Epidermal melanocyte (primary cell): ENCODE data around the gene ANXA6.

ENCODE experiments used
- DNase-seq: peaks from one replicate; pipeline ENCODE4 v3.0.0; 2011; ENCODE audit warnings: low spot score; ENCODE audit not compliant: insufficient read length

Gene ANXA6

DNA sequence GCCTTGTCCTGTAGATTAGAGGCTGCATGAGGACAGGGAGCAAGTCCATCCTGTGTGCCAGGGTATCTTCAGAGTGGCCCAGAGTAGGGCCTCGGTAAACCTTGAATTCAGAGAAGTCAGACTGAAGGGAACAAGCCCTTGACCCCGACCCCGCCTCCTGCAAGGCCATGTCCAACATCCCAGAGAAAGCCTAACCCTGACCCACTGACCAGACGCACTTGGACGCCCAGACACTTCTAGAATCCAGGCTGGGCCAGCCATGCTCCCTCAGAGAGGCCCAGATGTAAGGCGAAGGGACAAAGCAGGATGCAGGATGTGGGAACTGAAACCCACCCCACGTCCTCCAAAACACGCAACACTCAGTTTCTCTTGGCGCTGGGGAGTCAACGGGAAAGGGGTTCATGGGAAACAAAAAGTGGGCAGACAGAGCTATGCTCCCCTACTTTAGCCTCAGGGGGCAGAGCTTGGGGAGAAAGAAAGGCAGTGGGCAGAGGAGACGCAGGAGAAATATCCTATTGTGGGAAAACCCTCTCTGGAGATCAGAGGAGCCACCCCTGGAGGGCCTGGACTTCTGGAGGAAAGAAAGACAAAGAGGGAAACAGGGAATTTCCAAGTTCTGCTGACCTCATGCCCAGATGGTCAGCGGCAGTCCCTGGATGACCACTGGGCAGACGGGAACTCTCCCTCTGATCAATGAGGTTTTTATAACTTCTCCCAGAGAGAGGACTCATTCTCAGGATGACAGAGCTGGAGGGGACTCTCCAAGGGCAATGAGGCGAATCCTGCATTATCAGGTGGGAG is 89.7 kb downstream of the ANXA6 start:
- DNase-seq = no peak

DNA sequence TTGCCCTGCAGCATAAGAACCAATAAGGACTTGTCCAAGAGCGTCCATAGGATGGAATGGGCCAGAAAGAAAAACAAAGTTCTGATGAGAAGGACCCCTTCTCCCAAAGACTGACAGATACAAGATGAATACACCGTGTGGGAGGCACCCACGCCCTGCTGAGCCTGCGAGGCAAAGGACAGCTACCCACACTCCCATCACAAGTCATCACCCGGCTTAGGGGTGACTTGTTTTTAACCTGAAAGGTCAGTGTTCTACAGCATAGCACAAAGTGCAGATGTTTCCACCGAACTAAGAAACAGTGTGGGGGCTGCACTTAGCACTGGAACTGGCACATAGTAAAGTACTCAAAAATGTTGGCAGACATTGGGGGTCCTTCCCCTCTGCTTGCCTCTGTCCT is 90.7 kb downstream of the ANXA6 start:
- no peak for DNase-seq

DNA sequence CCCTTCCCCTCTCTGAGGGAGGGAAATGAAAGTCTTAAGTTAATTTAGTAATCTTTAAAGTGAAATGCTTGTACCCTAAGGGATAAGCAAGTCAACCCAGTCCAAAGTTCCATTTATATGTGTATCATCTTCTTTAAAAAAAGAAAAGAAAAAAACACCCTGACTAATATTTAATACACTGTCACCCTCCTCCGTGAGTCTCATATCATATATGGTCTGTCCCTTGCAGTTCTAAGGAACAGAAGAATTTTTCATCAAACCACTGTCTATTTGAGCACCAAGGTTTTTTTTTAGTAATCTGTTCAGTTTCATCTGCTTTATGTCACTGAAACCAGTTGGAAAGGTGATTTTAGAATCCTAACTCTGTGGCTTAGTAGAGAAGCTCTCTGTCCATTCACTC is 92.0 kb downstream of the ANXA6 start:
- no peak for DNase-seq

DNA sequence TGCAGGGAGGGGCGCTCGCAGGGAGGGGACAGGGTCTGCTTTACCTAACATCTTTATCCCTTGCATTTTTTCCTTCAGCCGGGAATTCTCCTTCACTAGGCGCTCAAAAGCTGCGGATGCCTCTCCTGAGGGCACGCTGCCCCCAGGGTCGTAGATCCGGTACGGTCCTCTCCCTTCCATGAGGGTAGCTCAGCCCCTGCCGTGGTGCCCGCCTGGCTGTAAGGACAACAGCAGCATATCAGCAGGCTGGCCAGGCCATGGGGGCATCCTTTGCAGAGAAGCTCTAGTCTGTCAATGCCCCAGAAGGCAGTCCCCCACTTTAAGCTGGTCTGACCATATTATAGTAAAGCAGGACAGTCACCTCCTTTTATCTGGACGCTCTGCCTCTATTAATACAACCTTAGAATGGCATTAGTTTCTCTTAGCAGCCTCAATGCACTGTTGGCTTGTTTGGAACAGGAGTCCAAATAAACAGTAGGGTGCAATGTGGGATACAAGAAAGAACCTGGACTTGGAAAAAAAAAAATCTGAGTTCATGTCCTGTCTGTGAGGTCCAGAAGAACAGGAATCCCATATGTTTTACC is 92.6 kb downstream of the ANXA6 start:
- no peak for DNase-seq

DNA sequence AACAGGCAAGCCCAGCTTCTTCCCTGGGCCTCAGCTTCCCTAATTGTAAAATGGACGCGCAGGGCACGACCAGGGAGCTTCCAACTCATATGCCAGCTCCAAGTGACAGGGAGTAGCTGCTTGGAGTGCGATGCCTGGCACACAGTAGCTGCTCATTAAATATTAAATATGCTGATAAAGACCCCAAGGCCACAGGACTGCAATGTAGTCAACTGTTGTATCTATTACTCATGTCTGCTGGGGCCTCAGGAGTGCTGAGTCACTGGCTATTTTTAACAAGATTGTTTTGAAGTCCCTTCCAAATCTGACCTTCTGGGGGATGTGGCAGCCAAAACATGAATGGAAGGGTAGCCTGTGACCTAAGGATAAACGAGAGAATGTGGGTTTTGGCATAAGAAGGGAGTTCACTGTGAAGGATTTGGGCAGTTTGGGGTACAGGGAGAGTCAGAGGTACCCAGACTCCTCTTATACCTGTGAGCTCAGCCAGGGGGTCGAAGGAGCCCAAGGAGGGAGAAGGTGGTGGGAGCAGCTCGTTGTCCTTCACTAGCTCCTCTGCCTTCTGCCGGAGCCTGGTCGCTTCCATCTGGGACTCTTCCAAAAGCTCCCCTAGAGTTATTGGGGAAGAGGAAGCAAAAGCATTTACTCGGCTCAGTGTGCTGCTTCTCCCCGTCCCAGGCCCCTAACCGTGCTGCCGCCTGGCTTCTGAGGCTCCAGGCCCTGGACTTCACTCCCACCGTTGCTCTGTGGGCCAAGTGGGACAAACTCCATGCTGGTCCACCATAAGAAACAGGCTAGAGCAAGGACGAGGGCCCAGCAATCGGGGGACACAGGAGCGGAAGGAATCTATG is 94.2 kb downstream of the ANXA6 start:
- no peak for DNase-seq

DNA sequence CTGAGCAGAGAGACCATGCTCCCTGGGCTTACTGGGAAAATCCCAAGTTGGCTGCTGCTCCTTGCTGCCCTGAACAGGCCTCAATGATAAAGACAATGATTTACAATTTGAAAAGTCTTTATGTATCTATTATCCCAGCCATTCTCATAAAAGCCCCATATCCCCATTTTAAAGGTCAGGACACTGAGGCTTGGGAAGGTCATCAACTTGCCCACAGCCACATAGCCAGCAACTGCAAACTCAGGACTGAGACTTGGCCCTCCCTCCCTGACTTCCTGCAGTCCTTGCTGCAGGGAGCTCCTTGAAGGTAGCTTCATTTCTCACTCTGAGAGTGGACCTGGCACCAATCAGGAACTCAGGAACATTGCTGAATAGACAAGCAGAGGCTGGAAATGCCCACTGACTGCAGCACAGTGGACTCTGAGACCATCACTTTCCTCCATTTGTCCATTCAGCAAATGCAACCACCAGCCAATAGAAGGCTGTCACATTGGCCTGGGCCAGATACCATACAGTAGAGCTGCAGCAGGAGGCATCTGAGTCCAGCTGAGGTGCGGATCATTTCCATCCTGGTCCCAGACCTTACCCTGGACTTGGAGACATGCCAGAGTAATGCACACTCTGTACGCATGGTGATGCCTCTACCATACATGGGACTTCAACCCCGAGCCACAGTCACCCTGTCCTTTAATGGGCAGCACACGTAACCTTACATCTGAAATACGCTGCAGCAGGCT is 95.0 kb downstream of the ANXA6 start:
- DNase-seq = no peak

DNA sequence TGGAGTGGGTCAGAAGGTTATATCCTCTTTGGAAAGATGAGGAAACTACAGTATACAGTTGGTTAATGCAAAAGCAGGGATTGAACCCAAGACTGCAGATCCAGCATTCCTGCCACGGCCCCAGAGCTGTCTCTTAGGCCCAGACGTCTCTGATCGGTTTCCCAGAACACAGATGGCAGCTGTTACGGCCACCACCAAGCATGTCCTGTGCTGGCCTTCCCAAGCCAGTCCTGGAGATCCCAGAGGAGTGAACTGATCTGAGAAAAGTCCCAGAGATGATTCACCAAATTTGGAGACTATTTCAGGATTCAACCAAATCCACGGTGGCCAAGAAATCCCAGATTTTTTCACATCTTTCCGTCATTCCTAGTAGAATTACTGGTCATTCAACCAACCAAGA is 96.8 kb downstream of the ANXA6 start:
- DNase-seq = no peak

DNA sequence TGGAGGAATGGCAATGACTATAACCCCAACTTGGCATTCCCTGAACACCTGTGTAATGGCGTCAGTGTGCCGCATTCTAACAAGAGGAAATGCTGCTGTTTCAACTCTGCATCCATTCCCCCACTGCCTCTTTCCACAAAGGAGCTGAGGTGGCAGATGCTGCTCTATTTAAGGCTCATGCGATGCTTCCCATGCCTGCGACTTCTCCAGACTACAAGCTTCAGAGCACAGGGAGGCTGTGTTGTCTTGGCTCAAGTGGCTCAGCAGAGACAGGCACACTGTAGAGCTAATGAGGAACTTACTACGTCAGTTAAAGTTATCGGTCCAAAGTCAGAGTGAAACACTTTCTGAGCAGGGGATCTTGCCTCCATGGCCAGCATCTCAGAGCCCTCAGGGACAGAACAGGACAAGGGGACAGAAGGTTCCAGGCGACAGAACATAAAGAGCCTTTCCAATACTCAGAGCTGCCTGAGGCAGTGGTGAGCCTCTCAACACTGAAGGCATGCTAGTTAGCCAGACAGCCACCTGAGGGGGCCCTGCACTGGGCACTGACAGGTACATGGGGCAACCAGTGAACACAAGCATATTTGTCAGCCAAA is 98.6 kb downstream of the ANXA6 start:
- DNase-seq = no peak

DNA sequence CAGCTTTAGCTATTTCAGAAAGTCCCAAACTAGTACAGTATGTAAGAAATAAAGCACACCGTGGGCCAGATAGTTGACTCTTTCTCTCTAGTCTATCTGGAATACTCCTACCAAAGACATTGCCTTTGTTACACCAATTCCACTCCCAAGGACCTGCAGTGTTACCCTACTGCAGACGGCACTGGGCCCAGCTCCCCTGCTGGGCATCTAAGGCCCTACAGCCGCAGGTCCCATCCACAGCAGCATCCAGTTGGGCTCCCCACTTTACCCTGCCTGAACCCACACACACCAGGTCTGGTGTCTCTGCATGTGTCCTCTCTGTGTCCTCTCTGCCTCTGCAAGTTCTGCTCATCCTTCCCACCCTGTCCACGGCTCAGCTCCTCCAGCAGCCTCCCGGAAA is 99.3 kb downstream of the ANXA6 start:
- DNase-seq = no peak

DNA sequence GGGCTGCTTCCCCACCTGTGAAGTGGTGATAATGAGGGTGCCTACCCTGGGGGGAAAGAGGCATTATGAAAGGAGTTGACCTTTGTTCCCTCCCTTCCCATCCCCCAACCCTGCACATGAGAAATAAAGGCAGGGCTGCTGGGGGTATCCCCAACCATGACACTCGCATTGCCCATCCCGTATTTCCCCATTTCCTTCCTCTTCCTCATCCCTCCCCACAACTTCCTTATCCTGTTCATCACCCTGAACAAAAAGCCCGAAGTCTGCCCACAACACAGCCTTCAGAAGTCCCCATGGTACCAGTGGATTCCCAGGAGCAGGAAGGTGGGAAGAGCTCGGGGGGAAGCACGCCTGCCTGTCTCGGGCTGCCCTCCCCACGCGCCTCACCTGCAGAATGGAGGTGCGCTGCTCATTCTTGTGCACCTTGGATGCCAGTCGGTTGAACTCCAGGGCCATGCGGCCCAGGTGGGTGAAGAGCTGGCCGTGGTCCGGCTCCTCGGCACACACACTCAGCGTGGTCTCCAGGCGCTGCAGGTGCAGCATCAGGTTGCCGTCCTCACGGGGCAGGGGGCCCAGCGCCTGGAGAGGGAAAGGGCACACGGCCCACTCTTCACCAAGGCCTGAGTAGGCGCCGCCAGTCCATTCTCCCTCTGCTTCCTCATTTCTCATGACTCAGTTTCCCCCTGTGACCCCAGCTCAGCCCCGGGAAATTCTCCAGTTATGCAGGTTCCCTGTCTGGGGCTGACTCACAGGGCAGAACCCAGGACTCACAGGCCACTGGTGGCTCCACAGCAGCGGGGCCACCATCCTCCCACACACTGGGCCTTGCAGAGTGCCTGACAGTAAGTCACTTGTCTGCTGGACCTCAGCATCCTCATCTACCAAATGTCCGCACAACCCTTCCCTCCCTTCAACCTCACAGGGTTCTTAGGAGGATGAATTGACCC is 100.9 kb downstream of the ANXA6 start:
- no peak for DNase-seq

DNA sequence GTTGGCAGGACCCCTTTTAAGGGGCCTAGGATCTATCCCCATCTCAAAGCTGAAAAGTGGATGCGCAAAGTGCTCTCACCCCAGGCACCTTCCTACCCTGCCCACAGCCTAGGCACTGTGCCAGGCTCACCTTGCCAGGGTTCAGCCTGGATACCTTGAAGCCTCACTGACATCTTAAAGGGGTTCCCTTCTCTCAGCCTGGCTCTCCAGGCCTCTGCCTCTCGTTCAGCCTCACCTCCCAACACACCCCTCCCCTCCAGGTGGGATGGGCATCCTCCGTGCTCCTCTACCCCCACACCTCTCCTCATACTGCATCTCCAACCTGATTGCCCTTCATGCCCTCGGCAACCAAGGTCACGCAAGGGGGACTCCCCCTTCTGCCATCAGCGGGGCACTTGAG is 102.2 kb downstream of the ANXA6 start:
- DNase-seq = no peak

DNA sequence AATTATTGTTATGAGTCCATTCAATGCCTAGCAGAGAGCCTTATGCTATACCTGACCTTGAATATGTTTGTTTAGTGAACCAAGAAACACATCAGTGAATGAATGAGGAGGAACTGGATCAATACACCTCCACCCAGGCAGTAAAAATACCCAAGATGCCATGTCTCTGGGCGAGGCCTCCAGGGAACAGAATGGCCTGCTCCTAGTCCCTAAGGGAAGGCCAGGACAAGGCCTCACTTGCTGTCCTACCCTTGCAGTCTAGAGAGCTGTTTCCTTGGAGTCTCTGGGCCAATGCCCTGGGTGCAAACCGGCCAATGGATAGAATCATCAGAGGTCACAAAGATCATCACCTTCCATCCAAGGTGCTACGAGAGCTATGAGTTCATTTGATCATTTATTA is 102.9 kb downstream of the ANXA6 start:
- DNase-seq = no peak

DNA sequence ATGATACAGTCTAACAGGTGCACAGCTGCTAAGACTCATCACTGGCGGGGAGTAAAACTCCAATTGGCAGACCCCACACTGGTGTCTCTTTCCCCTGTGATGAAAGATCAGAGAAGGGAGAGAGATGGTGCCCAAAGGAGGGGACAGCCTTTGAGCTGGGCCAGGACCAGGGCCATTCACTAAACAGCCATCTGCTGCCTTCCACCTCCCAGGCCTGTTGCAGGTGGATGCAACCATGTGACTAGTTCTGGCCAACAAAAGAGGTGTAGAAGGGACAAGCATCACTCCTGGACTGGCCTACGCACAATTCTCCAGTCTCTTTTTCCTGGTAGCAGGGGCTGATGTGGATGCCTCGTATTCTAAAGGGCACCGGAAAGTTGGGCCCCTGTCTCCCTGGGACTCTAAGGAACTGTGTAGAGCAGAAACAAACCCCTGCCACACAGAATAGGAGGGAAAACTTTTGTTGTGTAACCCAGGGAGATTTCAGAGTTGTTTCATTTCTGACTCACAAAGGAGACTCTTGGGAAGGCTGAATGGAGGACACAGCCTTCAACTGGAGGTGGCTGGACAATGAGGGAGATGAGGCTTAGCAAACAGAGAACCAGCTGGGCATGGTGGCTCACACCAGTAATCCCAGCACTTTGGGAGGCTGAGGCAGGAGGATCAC is 103.7 kb downstream of the ANXA6 start:
- DNase-seq = no peak

DNA sequence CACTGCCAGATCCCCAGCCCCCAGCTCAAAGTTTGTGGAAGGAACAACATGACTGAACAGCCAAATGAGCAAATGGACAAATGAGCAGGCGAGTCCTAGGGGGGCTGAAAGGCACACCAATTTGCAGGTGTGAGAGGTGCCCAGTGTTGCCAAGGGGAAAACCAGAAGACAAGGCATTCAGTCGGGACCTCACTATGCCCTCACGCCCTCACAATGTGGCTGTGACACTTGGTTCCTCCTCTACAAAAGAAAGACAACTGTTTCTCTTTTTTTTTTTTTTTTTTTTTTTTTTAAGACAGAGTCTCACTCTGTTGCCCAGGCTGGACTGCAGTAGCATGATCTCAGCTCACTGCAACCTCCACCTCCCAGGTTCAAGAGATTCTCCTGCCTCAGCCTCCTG is 104.7 kb downstream of the ANXA6 start:
- DNase-seq = no peak

DNA sequence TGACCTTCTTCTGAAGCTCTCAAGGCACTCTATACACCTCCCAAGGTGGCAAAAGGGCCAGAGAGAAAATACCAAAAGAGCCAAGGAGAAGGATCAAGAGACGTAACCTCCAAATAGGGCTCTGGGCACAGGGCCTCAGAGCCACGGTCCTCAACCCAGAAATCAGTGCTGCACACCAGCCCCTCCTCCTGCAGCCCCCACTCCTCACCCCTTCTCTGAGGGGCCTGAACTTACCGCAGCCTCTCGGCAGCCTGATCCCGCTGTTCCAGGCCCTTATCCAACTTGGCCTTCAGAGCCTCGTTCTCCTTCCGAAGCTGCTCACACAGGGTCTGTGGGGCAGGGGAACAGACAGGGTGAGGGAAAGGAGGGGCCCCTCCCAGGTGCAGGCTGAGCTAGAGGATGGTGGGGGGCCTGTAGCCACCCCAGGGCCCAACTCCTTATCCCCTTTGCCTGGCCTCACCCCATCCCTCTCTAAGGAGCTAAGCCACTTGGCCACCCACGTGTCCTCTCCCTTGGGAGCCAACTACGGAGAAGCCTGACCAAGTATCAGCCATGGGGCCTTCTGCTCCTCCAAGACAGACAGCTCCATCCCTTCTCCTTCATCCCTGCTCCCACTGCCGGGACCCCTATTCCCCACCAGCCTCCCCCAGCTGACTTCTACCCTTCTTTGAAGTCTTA is 105.5 kb downstream of the ANXA6 start:
- DNase-seq = no peak

DNA sequence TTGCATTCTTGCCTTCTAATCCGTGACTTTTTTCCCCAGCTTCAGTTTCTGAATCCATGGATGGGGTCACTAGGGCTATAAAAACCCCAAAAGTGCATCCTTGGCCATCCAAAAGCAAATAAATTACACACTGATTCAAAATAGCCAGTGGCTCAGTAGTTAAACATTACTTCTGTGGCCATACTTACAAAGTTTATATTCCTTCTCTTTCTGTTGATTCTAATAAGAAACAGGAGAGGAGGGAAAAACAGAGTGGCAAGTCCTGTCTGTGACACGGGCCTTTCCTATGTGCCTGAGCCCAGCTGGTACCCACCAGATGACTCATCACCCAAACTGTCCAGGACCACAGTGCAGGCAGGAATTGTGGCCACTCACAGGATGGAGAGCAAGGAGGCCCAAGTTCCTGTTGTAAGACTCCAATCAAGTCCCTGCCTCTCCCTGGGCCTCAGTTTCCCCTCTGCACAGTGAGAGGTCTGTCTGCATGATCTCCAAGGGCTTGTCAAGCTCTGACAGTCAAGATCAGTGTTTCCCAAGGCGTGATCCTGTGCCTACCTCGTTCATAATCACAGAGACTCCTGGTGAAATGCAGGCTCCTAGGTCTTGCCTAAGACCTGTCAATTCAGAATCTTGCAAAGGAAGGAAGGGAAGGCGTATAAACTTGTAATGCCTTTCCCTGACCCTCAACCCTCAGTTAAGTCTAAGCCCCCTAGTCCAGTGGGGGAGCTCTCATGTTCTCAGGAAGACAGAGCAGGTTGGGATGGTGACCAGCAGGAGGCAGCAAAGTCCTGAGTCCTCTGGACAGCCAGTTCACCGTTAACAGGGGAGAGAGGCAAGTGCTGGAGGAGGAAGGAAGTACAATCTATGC is 106.3 kb downstream of the ANXA6 start:
- peak; percentile 87 for DNase-seq
